NB4 (cell line): Measurements from ENCODE around the gene CFAP43.

Source experiments
- CTCF ChIP-seq: IDR thresholded peaks from one replicate; pipeline ENCODE4 v1.5.1; 2012; ENCODE audit warnings: low read depth, low read length
- MYC ChIP-seq: IDR thresholded peaks from 2 replicates; pipeline ENCODE4 v1.6.1; 2011; ENCODE audit warnings: low read depth, low read length

GRCh38 chr10:104253606-104254410 lies 21.6 kb upstream of the CFAP43 start:
- TF ChIP-seq CTCF (no peak), MYC (no peak)
